Adipose tissue (tissue), 3 donors: ENCODE measurements around the gene BPIFB1. TPM values are rescaled to one million over a fixed set of nuclear protein-coding genes. Genes with fewer than 3 reads are reported as not detected.

Experiments used
- H3K27ac ChIP-seq: one replicate; pipeline ENCODE4 v1.5.1; 2013; ENCODE audit warnings: low read depth, low read length
- WGBS, 3 donors: extraction: QIAGEN DNeasy Blood & Tissue Kit; methylation state at CpG; one replicate each; pipeline ENCODE4 v1.1.7; 2013; 5-methylcytosine and 5-hydroxymethylcytosine counted together
- polyA plus RNA-seq, 3 donors: library from polyadenylated mRNA; stranded (reverse); fragments of 200-250 nt; gene quantifications; one replicate each; pipeline ENCODE4 v1.2.3, GENCODE V29; 2013
- donor health status: healthy with polysubstance abuse.
- donor health status: Bipolar disorder and iron deficiency.
- donor health status: healthy.

Gene BPIFB1
- polyA plus RNA-seq, 3 donors = 0.22 to 0.60 (median 0.39) TPM

- no peak overlapping the region for H3K27ac ChIP-seq
- WGBS, 3 donors = 14 to 23% (median 21%) methylated on average over 5 of the region's 5 CpGs
These were observed 20.4 kb upstream of the BPIFB1 start for GRCh38 chr20:33262658-33263065.

GRCh38 chr20:33263784-33264183 is 19.2 kb upstream of the BPIFB1 start:
- WGBS, 3 donors = 76 to 86% (median 77%) methylated on average over 5 of the region's 5 CpGs

GRCh38 chr20:33267701-33268100 is 15.3 kb upstream of the BPIFB1 start:
- H3K27ac ChIP-seq = no peak overlapping the region
- WGBS, 3 donors = 37 to 63% (median 40%) methylated on average over 3 of the region's 3 CpGs

More at GRCh38 chr20:33263784-33264183, 19.2 kb upstream of the BPIFB1 start:
- H3K27ac ChIP-seq = no peak overlapping the region

GRCh38 chr20:33272155-33272873 is 10.7 kb upstream of the BPIFB1 start:
- no peak overlapping the region for H3K27ac ChIP-seq
- 80 to 82% (median 81%) methylated on average over 10 of the region's 10 CpGs for WGBS, 3 donors

- H3K27ac ChIP-seq = no peak overlapping the region
- WGBS, 3 donors = 57 to 70% (median 64%) methylated on average over 13 of the region's 13 CpGs
These were observed 9.7 kb upstream of the BPIFB1 start for GRCh38 chr20:33273117-33273851.

GRCh38 chr20:33275215-33275614 is 7.8 kb upstream of the BPIFB1 start:
- 74 to 80% (median 78%) methylated on average over 8 of the region's 8 CpGs for WGBS, 3 donors
- no peak overlapping the region for H3K27ac ChIP-seq

GRCh38 chr20:33275871-33276270 is 7.1 kb upstream of the BPIFB1 start:
- no peak overlapping the region for H3K27ac ChIP-seq
- 60 to 75% (median 61%) methylated on average over 3 of the region's 3 CpGs for WGBS, 3 donors

- H3K27ac ChIP-seq = no peak overlapping the region
- WGBS, 3 donors = 74 to 80% (median 79%) methylated on average over 10 to 12 of the region's 12 CpGs
These were observed 6.5 kb upstream of the BPIFB1 start for GRCh38 chr20:33276303-33277113.

GRCh38 chr20:33277471-33278441 is 5.3 kb upstream of the BPIFB1 start:
- no peak overlapping the region for H3K27ac ChIP-seq
- WGBS, 3 donors = 19 to 52% (median 38%) methylated on average over 13 of the region's 13 CpGs

GRCh38 chr20:33278700-33279099 is 4.3 kb upstream of the BPIFB1 start:
- WGBS, 3 donors = 64 to 79% (median 73%) methylated on average over 3 of the region's 3 CpGs
- no peak overlapping the region for H3K27ac ChIP-seq

GRCh38 chr20:33279261-33279910 is 3.6 kb upstream of the BPIFB1 start:
- WGBS, 3 donors = 77 to 82% (median 80%) methylated on average over 6 of the region's 6 CpGs
- no peak overlapping the region for H3K27ac ChIP-seq

GRCh38 chr20:33280000-33280680 is 2.9 kb upstream of the BPIFB1 start:
- no peak overlapping the region for H3K27ac ChIP-seq
- WGBS, 3 donors = 66 to 85% (median 77%) methylated on average over 9 of the region's 9 CpGs

GRCh38 chr20:33280775-33281174 is 2.2 kb upstream of the BPIFB1 start:
- 93 to 94% (median 94%) methylated on average over 7 of the region's 7 CpGs for WGBS, 3 donors

GRCh38 chr20:33281550-33282146 is 1.4 kb upstream of the BPIFB1 start:
- H3K27ac ChIP-seq = no peak overlapping the region
- 45 to 71% (median 67%) methylated on average over 11 of the region's 11 CpGs for WGBS, 3 donors

More at GRCh38 chr20:33280775-33281174, 2.2 kb upstream of the BPIFB1 start:
- no peak overlapping the region for H3K27ac ChIP-seq

- no peak overlapping the region for H3K27ac ChIP-seq
- 86 to 90% (median 87%) methylated on average over 8 of the region's 8 CpGs for WGBS, 3 donors
These were observed 649 bp upstream of the BPIFB1 start for GRCh38 chr20:33282196-33282934.

GRCh38 chr20:33284284-33284683 is 1.3 kb downstream of the BPIFB1 start:
- no peak overlapping the region for H3K27ac ChIP-seq
- WGBS, 3 donors = 69 to 82% (median 78%) methylated on average over 4 of the region's 4 CpGs
